Bronchial epithelial cell (primary cell): ENCODE measurements around the gene ADCY2. TPM values are rescaled to one million over a fixed set of nuclear protein-coding genes. Genes with fewer than 3 reads are reported as not detected.

Experiments used
- DNase-seq: peaks from one replicate; pipeline ENCODE4 v3.0.0-alpha.2; 2010; ENCODE audit warnings: low read depth
- FAIRE-seq: peaks from 2 replicates; lab custom pipeline; 2011; peaks lifted over from hg19 to GRCh38; lab: Jason Lieb, UNC
- H3K27me3 ChIP-seq: 2 replicates; pipeline ENCODE4 v1.5.1; 2011; ENCODE audit warnings: low read length; ENCODE audit not compliant: control insufficient read depth, insufficient read depth
- H3K36me3 ChIP-seq: 2 replicates; pipeline ENCODE4 v1.5.1; 2011; ENCODE audit warnings: low read length; ENCODE audit not compliant: control insufficient read depth, insufficient read depth
- H3K4me3 ChIP-seq: 2 replicates; pipeline ENCODE4 v1.5.1; 2011; ENCODE audit warnings: mild to moderate bottlenecking, low read depth, low read length, control low read depth
- CTCF ChIP-seq: IDR thresholded peaks from 2 replicates; pipeline ENCODE4 v1.5.1; 2011; ENCODE audit warnings: mild to moderate bottlenecking, moderate library complexity, low read length, control low read depth, inconsistent platforms; ENCODE audit not compliant: insufficient read depth, severe bottlenecking
- total RNA-seq: library from RNA; depleted of rRNA; stranded (reverse); fragments of >200 nt; gene quantifications from 2 replicates; pipeline ENCODE4 v1.2.1, GENCODE V29; 2014

Gene ADCY2
- total RNA-seq, 1 donor from 2014 or later: under 0.01 TPM

- no peaks in the 10 kb centered on the region for H3K36me3 ChIP-seq
- no peaks in the 10 kb centered on the region for H3K27me3 ChIP-seq
- H3K4me3 ChIP-seq: no peak overlapping the region
- FAIRE-seq (no peak), DNase-seq (no peak)
- TF ChIP-seq CTCF: no peak
Measured at GRCh38 chr5:7763621-7764072, 367.7 kb downstream of the ADCY2 start.

- FAIRE-seq (no peak), DNase-seq (no peak)
- no peak overlapping the region for H3K4me3 ChIP-seq
- no peaks in the 10 kb centered on the region for H3K36me3 ChIP-seq
- no peaks in the 10 kb centered on the region for H3K27me3 ChIP-seq
- TF ChIP-seq CTCF: no peak
Measured at GRCh38 chr5:7764452-7764851, 368.5 kb downstream of the ADCY2 start.

GRCh38 chr5:7770436-7770835, 374.5 kb downstream of the ADCY2 start:
- TF ChIP-seq CTCF: no peak
- Histone ChIP-seq H3K36me3 (no peaks in the 10 kb centered on the region), H3K27me3 (no peaks in the 10 kb centered on the region), H3K4me3 (no peak overlapping the region)
- FAIRE-seq (no peak), DNase-seq (no peak)

- no peak for DNase-seq
- no peak overlapping the region for H3K4me3 ChIP-seq
- no peak for FAIRE-seq
- TF ChIP-seq CTCF: no peak
- H3K36me3 ChIP-seq: no peaks in the 10 kb centered on the region
- H3K27me3 ChIP-seq: no peaks in the 10 kb centered on the region
Measured at GRCh38 chr5:7772141-7772540, 376.2 kb downstream of the ADCY2 start.

- no peak for DNase-seq
- Histone ChIP-seq H3K4me3 (no peak overlapping the region), H3K27me3 (no peaks in the 10 kb centered on the region), H3K36me3 (no peaks in the 10 kb centered on the region)
- no peak for FAIRE-seq
- TF ChIP-seq CTCF: no peak
Measured at GRCh38 chr5:7773178-7773577, 377.2 kb downstream of the ADCY2 start.

DNA sequence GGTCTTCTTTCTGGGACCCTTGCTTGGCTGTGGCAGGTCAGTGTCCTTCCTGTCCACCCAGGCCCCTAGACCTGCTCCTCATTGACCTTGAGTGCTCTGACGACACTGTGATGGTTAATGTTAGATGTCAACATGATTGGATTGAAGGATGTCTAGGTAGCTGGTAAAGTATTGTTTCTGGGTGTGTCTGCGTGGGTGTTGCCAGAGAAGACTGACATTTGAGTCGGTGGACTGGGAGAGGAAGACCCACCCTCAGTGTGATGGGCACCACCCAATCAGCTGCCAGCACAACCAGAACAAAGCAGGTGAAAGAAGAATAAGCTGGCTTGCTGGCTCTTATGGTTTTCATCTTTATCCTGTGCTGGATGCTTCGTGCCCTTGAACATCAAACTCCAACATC, 380.5 kb downstream of the ADCY2 start:
- Histone ChIP-seq H3K27me3 (no peaks in the 10 kb centered on the region), H3K4me3 (no peak overlapping the region), H3K36me3 (no peaks in the 10 kb centered on the region)
- no peak for DNase-seq
- no peak for TF ChIP-seq CTCF
- FAIRE-seq: peak; percentile 80
